Skeletal muscle tissue (tissue), 4 donors: ENCODE results near the gene TGIF2. TPM values are rescaled to one million over a fixed set of nuclear protein-coding genes. Genes with fewer than 3 reads are reported as not detected.

ENCODE experiments used
- H3K27ac ChIP-seq: one replicate; pipeline ENCODE4 v1.7.0; 2013; ENCODE audit warnings: mild to moderate bottlenecking, low read depth, low read length, inconsistent platforms
- H3K27me3 ChIP-seq, 3 donors: one replicate each; pipeline ENCODE4 v1.7.0; 2013; ENCODE audit warnings: low read length in 3 of 3; ENCODE audit not compliant: control insufficient read depth in 3 of 3, insufficient read depth in 3 of 3
- H3K36me3 ChIP-seq, 3 donors: one replicate each; pipeline ENCODE4 v1.7.0; 2013; ENCODE audit warnings: low read length in 3 of 3; ENCODE audit not compliant: control insufficient read depth in 3 of 3, insufficient read depth in 3 of 3
- H3K4me1 ChIP-seq, 3 donors: one replicate each; pipeline ENCODE4 v1.7.0; 2013; ENCODE audit warnings: low read length in 3 of 3, mild to moderate bottlenecking in 3 of 3; ENCODE audit not compliant: control insufficient read depth in 3 of 3, insufficient read depth in 3 of 3
- H3K4me3 ChIP-seq, 3 donors: one replicate each; pipeline ENCODE4 v1.7.0; 2013; ENCODE audit warnings: low read length in 3 of 3
- H3K9ac ChIP-seq, 3 donors: one replicate each; pipeline ENCODE4 v1.7.0; 2013; ENCODE audit warnings: low read length in 3 of 3, mild to moderate bottlenecking in 3 of 3, moderate library complexity in 2 of 3, low read depth in 1 of 3
- H3K9me3 ChIP-seq, 3 donors: one replicate each; pipeline ENCODE4 v1.7.0; 2013; ENCODE audit warnings: low read length in 3 of 3; ENCODE audit not compliant: control insufficient read depth in 3 of 3
- total RNA-seq: library from RNA; depleted of rRNA; stranded (reverse); fragments of >200 nt; gene quantifications from one replicate; pipeline ENCODE4 v1.2.3, GENCODE V29; 2014
- donor health status: Osteomylitis.

TGIF2 gene
- total RNA-seq, 1 donor from 2014 or later: 20.4 TPM

DNA sequence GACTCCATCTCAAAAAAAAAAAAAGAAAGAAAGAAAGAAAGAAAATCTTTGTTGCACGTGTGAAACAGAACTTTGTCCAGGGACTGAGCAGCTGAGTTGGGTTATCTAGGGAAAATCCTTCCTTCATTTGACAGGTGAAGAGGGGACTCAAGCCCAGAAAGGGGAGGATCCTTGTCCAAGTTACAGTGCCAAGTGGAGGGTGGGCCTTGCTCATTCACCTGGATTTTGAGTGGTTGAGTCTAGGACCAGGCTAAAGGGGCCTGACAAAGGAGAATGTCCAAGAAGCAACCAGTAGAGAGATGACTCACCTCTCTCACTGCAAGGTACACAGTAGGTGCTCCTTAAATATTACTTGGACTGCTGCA lies 2.7 kb downstream of the TGIF2 start:
- Histone ChIP-seq H3K27me3 (peaks cover 0 to 27% (median 15%) of the 10 kb centered on the region in 3 donors), H3K36me3 (peaks cover 3 to 11% (median 4%) of the 10 kb centered on the region in 3 donors)

GRCh38 chr20:36578356-36579041 lies 5.1 kb downstream of the TGIF2 start:
- no peaks in the 10 kb centered on the region for H3K9me3 ChIP-seq
- H3K27me3 ChIP-seq: peaks cover 0 to 27% (median 15%) of the 10 kb centered on the region in 3 donors
- H3K4me3 ChIP-seq: no peak overlapping the region
- H3K27ac ChIP-seq: no peak overlapping the region
- peaks cover 6 to 12% (median 10%) of the 10 kb centered on the region in 3 donors for H3K4me1 ChIP-seq
- H3K36me3 ChIP-seq: peaks cover 3 to 17% (median 10%) of the 10 kb centered on the region in 3 donors
- H3K9ac ChIP-seq: no peak overlapping the region

More for the DNA sequence above, 2.7 kb downstream of the TGIF2 start:
- no peak overlapping the region for H3K9ac ChIP-seq
- H3K4me1 ChIP-seq: peaks cover 10 to 17% (median 13%) of the 10 kb centered on the region in 3 donors
- no peaks in the 10 kb centered on the region for H3K9me3 ChIP-seq
- no peak overlapping the region for H3K27ac ChIP-seq
- no peak overlapping the region for H3K4me3 ChIP-seq

- Histone ChIP-seq H3K4me3 (no peak overlapping the region), H3K36me3 (peaks cover 3 to 17% (median 10%) of the 10 kb centered on the region in 3 donors), H3K27ac (no peak overlapping the region), H3K9ac (no peak overlapping the region), H3K9me3 (no peaks in the 10 kb centered on the region), H3K27me3 (peaks cover 0 to 26% (median 13%) of the 10 kb centered on the region in 3 donors), H3K4me1 (peaks cover 5 to 6% (median 5%) of the 10 kb centered on the region in 3 donors)
Measured at GRCh38 chr20:36579996-36580545, 6.7 kb downstream of the TGIF2 start.

DNA sequence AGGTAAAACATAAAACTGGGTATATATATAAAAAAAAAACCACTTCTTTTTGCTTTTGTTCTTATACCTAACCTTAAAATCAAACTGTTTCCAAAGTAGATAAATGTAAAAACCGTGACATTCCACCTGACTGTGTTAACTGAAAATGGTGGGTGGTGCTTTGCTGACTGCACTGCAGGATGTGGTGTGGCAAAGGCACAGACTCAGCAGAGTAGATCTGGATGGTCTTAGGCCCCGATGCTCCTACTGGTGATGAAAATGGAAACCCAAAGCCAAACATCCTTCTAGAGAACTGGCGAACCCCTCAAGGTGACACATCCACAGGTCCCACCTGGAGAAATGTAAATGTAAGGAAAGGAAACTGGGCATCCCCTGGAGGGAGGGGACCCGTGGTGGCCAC lies 8.9 kb downstream of the TGIF2 start:
- H3K9ac ChIP-seq: no peak overlapping the region
- no peak overlapping the region for H3K27ac ChIP-seq
- H3K4me3 ChIP-seq: no peak overlapping the region
- H3K4me1 ChIP-seq: no peaks in the 10 kb centered on the region
- peaks cover 0 to 16% (median 5%) of the 10 kb centered on the region in 3 donors for H3K27me3 ChIP-seq
- peaks cover 3 to 17% (median 12%) of the 10 kb centered on the region in 3 donors for H3K36me3 ChIP-seq
- no peaks in the 10 kb centered on the region for H3K9me3 ChIP-seq

DNA sequence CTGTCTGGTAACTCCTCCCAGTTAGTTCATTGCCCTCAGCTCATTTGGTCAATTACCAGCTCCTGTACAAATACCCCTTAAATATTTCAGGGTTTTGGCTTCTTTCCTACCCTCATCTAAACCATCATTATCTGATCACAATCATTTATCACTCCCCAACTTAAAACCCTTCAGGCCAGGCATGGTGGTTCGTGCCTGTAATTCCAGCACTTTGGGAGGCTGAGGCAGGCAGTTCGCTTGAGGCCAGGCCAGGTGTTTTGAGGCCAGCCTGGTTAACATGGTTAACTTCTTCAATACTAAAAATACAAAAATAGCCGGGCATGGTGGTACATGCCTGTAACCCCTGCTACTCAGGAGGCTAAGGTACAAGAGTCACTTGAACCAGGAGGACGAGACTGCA lies 9.4 kb downstream of the TGIF2 start:
- no peaks in the 10 kb centered on the region for H3K9me3 ChIP-seq
- H3K36me3 ChIP-seq: peaks cover 3 to 17% (median 12%) of the 10 kb centered on the region in 3 donors
- H3K4me1 ChIP-seq: no peaks in the 10 kb centered on the region

DNA sequence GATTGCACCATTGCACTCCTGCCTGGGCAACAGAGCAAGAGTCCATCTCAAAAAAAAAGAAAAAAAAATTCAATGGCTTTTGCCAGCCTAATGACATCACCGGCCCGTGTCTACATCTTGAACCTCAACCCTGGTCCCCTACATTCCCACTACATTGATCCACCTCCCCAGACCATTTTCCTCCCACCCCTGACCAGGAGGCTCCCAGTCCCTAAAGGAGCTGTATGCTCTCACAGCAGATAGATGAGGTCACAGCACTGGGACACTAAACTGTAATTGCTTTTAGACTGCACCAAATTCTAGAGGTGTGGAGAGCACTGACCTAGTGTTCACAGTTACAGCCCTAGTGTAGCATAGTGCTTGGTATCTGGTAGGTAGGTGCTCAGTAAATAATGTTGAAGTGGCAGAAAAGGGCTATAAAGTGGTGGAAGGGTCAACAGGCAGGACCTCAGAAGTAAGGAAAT lies 10.7 kb downstream of the TGIF2 start:
- Histone ChIP-seq H3K9ac (no peak overlapping the region), H3K4me3 (no peak overlapping the region), H3K36me3 (peaks cover 0 to 15% (median 9%) of the 10 kb centered on the region in 3 donors), H3K27ac (no peak overlapping the region), H3K4me1 (no peaks in the 10 kb centered on the region), H3K9me3 (no peaks in the 10 kb centered on the region), H3K27me3 (peaks cover 0 to 5% (median 0%) of the 10 kb centered on the region in 3 donors)

More for the DNA sequence above, 9.4 kb downstream of the TGIF2 start:
- Histone ChIP-seq H3K4me3 (no peak overlapping the region), H3K27ac (no peak overlapping the region), H3K9ac (no peak overlapping the region), H3K27me3 (peaks cover 0 to 16% (median 4%) of the 10 kb centered on the region in 3 donors)

GRCh38 chr20:36585410-36586125 lies 12.2 kb downstream of the TGIF2 start:
- Histone ChIP-seq H3K27me3 (no peaks in the 10 kb centered on the region), H3K27ac (no peak overlapping the region), H3K36me3 (peaks cover 0 to 9% (median 7%) of the 10 kb centered on the region in 3 donors), H3K9ac (no peak overlapping the region), H3K4me1 (no peaks in the 10 kb centered on the region), H3K4me3 (no peak overlapping the region), H3K9me3 (no peaks in the 10 kb centered on the region)

- Histone ChIP-seq H3K9ac (no peak overlapping the region), H3K4me3 (no peak overlapping the region), H3K4me1 (peaks cover 0 to 2% (median 0%) of the 10 kb centered on the region in 3 donors), H3K9me3 (no peaks in the 10 kb centered on the region), H3K36me3 (peaks cover 0 to 6% (median 5%) of the 10 kb centered on the region in 3 donors), H3K27ac (no peak overlapping the region), H3K27me3 (no peaks in the 10 kb centered on the region)
Measured at GRCh38 chr20:36587388-36588070, 14.1 kb downstream of the TGIF2 start.

DNA sequence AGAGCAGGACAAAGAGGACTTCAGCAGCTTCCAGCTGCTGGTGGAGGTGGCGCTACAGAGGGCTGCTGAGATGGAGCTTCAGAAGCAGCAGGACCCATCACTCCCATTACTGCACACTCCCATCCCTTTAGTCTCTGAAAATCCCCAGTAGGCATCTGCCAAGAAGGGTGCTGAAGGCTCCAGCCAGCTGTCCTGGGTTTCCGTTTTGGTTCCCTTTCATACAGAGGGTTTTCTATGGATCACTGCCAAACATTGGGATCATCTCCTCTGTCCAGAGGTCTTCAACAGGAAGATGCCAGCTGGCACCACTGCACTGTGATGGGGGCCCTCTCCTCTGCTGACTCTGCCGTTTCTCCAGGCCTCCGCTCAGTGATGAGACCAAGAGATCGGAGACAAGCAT lies 17.9 kb downstream of the TGIF2 start:
- Histone ChIP-seq H3K4me3 (no peak overlapping the region), H3K27me3 (no peaks in the 10 kb centered on the region), H3K27ac (no peak overlapping the region), H3K36me3 (peaks cover 0 to 3% (median 3%) of the 10 kb centered on the region in 3 donors), H3K9ac (no peak overlapping the region), H3K4me1 (peaks cover 0 to 3% (median 0%) of the 10 kb centered on the region in 3 donors), H3K9me3 (no peaks in the 10 kb centered on the region)
